Activated T-cell treated with anti-CD3 and anti-CD28 coated beads for 4 hours (primary cell): ENCODE results near the gene MAPK9.
"Not testable (repeated sequence)": the region's sequence is repeated elsewhere in the genome, so short reads cannot be mapped to it uniquely, and the experiment has no call there.

Source experiments
- DNase-seq: peaks from one replicate; pipeline ENCODE4 v3.0.0-alpha.2; 2020

The MAPK9 gene

DNA sequence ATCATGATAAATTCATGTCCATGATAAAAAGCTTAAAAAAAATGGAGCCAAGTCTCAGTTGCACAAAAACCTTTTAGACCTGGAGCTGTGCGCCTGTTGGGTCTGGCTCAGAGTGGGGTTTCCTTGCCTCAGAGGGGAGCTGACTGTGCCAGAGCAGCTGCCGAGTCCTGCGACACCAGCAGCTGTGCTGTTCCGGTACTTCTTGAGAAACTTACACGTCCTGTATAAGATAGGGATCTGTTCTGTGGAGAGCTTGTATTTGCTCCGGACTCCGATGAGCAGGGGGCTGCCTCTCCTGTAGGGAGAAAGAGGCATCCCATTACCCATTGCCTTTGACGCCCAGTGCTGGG lies 32.7 kb upstream of the MAPK9 start:
- DNase-seq, result no peak

- DNase-seq, result no peak
Measured at GRCh38 chr5:180323941-180324600, 32.2 kb upstream of the MAPK9 start.

- no peak for DNase-seq
Measured at GRCh38 chr5:180323160-180323559, 31.3 kb upstream of the MAPK9 start.

DNA sequence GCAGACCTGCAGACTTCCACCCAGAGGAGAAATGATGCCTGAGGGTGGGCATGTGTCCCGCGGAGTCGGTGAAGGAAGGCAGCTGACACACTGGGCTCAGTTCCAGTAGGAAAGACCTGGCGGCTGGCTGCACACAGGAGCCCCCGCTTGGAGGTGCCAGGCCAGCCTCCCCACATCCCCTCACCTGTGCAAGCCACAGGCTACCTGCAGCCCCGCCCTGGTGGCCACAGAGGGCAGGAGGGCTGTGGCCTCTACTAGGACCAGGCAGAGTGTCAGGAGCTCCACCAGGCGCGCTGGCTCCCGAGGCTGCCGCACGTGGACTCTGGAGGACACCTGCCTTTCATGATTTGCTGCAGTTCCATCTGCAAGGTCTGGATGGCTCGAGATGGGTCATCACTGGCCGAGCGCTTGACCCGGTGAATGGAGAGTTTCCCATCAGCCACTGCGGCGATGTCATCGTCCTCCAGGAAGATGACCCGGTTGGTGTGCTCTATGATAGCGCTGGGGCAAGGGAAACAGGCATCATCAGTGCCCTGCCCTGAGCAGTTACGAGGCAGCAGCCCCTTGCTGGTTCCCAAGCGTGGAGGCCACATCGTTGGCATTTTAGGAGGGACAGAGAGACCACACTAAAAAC lies 26.7 kb upstream of the MAPK9 start:
- DNase-seq, result no peak

DNA sequence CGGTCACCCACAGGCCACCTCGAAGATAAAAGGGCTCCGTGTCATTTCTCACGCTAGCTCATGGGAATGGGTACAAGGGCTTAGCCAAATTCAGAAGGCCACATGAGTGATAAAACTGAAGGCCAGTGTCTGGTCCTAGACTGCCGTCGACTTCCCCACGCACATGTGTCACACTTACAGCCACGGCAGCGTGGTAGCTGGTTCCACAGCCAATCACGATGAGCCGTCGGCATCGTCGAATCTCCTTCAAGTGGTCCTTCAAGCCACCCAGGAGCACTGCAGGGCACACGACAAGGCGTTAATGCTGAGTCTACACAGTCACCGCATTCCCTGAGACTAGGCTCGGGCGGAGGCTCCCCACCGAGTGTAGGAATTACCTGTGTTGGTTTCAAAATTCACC lies 24.7 kb upstream of the MAPK9 start:
- no peak for DNase-seq

DNA sequence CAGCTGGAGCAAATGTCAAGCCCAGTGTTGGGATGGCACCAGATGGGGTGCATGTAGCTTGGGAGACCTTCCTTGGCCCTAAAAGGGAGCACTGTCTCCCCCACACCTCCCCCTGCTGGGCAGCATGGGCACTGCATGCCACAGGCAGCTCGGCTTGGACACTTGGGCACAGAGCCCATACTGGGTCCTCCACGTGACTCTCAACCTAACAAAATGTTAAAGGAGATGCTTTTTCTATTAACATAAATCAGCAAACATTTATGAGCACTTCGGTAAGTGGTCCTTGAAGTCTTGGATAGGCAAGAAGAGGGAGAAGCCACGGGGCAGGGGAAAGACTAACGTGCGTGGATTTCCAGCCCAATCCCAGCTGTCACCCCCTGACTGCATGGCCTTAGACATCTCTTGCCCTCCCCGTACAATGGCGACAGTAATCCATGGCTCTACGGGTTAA lies 23.9 kb upstream of the MAPK9 start:
- peak; percentile 73 for DNase-seq

- DNase-seq, result peak; percentile 35
Measured at GRCh38 chr5:180313677-180314505, 22.0 kb upstream of the MAPK9 start.

DNA sequence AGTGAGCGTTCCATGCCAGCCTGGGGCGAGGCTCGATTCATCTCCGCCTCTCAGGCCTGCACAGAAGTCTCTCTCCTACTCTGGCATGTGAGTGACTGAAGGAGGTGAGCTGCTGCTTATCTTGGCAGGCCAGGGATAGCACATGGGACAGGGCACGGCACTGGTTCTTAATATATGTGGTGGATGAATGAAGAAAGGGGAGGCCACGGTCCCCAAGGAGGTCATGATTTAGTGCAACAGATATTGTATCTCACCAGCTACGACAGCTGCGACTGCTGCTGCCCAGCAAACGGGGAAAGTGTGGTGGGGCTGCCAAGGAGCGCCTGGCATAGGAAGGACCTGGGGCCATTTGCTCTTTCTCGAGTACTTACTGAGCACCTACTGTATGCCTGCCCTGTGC lies 19.3 kb upstream of the MAPK9 start:
- DNase-seq, result no peak

- DNase-seq, result no peak
Measured at GRCh38 chr5:180306796-180307195, 14.9 kb upstream of the MAPK9 start.

GRCh38 chr5:180305481-180305880 lies 13.6 kb upstream of the MAPK9 start:
- DNase-seq, result no peak

- no peak for DNase-seq
Measured at GRCh38 chr5:180304431-180305375, 12.8 kb upstream of the MAPK9 start.

GRCh38 chr5:180304016-180304292 lies 12.1 kb upstream of the MAPK9 start:
- no peak for DNase-seq

DNA sequence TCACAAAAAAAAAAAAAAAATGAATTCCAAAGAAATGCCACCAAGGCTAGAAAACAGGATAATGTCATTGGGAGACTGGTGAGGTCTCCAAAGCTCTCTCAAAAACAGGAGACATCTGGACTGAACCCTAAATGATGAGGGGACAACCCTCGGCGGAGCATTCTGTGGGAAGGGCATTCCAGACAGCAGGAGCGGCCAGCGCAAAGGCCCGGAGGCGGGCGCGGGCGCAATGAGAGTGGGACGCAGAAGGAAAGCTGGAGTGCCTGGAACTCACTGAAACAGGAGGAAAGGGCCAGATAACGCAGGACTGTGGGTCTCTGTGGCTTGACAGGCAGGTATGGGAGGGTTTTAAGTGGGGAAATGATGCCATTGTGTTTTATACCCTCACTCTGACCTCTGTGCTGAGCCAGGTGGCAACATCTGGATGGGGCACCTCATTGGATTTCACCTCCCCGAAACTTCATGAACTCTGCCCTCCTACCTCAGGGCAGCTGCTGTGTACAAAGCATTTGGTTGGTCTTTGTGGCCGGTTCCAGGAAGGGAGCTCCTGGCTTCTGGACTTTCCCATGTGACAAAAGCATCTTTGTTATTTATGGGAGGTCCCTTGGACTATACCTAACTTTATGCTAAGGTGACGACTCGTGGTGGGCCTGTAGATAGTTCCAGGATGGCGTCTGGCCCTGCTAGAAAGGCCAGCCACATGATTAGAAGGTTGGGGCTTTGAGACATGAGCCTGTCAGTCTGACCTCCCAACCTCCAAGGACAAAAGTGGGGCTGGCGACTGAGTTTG lies 11.5 kb upstream of the MAPK9 start:
- no peak for DNase-seq

DNA sequence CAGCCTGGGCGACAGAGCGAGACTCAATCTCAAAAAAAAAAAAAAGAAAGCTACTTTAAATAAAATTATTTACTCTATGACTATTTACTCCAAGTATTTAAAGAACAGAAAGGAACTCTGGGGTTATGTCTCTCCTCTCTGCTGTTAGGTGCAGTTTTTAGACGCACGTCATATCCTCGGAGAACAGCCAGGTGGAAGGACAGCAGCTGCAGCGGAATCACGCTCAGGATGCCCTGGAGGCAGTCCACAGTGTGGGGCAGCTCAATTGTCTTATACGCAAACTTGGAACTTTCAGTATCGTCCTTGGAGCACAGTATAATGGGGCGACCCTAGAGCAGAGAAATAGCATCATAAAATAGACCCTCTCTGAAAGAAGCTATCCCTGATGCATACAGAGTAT lies 10.4 kb upstream of the MAPK9 start:
- DNase-seq, result no peak

DNA sequence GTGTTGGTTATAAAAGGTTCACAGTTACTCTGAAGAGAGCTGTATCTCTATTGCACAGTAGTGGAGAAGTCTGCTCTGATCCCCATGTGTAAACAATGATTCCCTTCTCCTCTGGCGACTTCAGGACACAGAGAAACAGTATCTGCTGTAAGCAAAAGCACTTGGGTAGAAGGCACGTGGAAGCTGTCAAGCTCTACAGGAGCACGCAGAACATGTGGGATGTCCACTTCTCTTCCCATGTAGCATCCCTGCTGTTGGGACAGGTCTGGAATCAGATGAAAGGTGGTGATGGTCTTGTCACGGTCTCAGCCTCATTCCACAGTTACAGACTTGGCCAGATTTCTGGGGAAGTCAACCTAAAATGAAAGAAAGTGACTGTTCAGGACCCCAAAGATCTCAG lies 9.4 kb upstream of the MAPK9 start:
- no peak for DNase-seq

- no peak for DNase-seq
Measured at GRCh38 chr5:180299526-180299925, 7.6 kb upstream of the MAPK9 start.

- not testable (repeated sequence) for DNase-seq
Measured at GRCh38 chr5:180299014-180299413, 7.1 kb upstream of the MAPK9 start.

DNA sequence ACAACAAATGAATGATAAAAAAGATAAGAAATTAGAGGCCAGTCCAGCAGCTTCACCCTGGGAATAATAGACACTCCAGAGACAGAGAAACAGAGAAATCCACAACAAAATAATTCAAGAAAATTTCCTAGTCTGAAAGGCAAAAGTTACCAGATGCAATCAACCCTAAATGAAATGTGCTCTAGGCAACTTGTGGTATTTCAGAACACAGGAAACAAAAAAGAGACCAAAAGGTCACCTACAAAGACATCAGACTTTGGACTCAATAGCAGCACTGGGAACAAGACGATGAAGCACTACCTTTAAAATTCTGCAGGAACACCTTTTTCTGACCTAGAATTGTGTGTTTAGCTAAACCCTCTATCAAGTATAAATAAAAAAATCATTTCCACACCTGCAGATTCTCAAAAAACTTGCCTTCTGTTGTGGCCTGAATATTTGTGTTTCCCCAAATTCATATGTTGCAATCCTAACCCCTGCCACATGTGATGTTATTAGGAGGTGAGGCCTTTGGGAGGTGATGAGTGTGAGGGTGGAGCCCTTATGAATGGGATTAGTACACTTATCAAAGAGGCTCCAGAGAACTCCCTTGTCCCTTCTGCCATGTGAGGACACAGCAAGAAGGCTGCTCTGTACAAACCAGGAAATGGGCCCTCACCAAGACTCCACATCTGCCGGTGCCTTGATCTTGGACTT lies 5.9 kb upstream of the MAPK9 start:
- DNase-seq, result no peak

GRCh38 chr5:180296771-180297170 lies 4.9 kb upstream of the MAPK9 start:
- no peak for DNase-seq

DNA sequence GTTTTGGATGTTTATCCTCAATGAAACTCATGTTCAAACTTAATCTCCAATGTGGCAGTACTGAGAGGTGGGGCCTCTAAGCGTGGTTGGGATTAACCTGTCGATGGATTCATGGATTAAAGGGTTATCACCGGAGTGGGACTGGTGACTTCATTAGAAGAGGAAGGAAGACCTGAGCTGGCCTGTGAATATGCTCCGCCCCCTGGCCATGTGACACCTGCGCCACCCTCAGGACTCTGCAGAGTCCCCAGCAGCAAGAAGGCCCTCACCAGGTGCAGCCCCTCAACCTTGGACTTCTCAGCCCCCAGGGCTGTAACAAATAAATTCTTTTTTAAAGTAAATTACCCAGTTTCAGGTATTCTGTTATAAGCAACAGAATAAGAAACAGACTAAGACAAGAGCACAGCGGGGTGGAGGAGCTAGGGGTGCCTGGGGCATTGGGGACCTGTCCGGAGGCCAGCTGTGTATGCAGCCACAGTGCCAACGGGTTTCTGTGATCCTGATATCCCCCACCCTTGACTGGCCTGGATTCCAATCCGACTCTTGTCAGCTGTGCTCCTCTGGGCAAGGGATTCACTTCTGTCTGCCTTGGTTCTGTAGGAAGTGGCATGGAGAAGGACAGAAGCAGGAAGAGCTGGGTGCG lies 3.2 kb upstream of the MAPK9 start:
- no peak for DNase-seq

DNA sequence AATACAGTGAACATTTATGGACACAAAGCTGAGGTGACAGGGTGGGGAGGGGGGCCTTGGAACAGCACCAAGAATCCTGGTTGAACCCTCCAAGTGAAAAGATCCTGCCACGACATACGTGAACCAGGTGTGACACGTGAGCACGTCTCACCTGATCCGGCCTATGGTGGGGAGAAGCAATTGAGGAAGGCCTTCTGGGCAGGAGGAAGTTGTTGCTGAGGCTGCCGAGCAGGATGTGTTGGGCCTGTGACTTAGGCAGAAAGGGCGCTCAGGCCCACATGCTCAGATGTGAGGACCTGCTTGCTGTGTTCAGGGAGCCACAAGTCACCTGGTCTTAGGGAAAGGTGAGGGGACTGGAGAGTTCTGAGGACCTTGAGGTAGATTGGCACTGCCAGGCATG lies 2.5 kb upstream of the MAPK9 start:
- no peak for DNase-seq
